Hair follicle dermal papilla cell (primary cell): ENCODE data around the gene C1QTNF5. TPM values are rescaled to one million over a fixed set of nuclear protein-coding genes. Genes with fewer than 3 reads are reported as not detected.

ENCODE experiments used
- small RNA-seq: library from RNA; depleted of rRNA; stranded (forward); fragments of <200 nt; gene quantifications from one replicate; pipeline ENCODE3, GENCODE V24; 2012
- total RNA-seq: library from RNA; depleted of rRNA; stranded (reverse); fragments of >200 nt; gene quantifications from 2 replicates; pipeline ENCODE4 v1.2.3, GENCODE V29; 2012

C1QTNF5 gene, protein sequence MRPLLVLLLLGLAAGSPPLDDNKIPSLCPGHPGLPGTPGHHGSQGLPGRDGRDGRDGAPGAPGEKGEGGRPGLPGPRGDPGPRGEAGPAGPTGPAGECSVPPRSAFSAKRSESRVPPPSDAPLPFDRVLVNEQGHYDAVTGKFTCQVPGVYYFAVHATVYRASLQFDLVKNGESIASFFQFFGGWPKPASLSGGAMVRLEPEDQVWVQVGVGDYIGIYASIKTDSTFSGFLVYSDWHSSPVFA
- total RNA-seq = 28.6 and 30.8 TPM in 2 replicates

DNA sequence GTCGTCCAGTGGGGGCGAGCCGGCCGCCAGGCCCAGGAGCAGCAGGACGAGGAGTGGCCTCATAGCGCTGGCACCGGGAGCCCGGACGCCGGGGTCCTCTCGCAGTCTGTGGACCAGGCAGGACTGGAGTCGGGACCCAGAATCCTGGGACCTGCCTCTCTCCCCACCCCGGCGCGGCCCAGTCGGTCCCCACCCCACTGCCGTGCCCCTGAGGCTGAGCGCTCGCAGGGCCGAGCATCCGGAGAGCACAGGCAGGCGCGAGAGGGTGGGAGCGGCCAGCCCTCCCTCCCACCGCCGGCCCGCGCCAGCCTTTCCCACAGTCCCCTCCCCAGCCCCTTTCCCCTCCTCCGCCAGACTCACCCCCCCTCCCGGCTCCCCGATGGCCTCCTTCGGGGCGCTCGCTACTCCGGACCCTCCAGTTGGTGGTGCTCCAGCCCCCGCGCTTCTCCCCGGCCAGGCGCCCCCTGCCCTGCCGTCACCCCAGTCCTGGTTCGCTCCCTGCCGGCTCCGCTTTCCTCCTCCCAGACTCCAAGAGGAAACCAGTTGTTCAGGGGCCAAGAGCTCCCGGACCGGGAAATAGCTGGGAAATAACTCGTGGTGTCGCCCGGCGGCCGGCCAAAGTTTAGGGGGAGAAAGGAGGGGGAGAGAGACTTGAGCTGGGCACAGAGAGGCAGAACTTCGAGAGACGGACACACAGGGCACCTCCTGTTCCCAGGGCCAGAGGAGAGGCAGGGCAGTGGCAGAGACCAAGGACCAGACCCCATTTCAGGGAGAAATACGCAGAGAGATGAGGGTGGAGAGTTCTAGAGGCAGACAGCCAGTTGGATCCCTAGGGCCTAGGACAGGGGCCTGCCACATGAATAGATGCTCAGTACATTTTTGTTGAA lies at the start of gene C1QTNF5:
Gene C1QTNF5, minus strand, starts transcription at position 549 of the 887 bp plus-strand sequence. Its CDS starts 486 bp downstream, at position 63.

DNA sequence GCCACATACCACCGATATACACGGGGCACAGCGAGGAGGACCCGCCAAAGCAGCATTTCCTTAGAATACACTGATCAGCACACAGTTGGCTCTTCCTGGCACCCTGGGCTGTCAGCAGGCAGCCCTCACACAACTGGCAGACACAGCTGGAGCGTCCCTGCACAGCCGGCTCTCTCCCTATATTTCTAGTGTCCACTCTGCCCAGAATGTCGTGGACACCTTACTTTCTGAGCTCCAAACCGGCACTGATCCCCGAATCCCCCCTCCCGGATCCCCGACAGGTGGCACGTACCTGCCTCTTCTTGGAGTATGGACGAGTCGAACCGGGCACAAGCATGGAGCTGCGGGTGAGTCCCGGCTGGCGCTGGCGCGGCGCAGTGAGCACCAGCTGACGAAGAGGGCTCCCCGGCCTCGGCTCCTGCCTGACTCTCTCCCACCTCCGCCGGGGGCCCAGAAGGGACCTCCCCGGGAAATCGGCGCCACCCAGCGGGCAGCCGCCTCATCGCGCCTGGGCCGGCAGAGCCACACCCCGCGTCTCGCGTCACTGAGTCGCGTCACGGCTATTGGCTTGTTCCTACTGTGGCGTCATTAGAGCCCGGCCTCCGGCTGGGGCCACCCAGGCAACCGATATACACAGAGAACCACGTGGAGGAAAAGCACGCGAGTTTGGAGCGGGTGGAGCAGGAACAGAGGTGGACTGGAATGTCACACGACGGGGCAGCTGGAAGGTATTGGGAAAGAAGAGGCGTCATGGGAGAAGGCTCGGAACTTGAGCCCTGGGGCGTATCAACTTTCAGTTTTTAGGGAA lies 40.7 kb upstream of the C1QTNF5 start, which contains the start of gene USP2:
Gene USP2, minus strand, starts transcription at position 510 of the 808 bp plus-strand sequence. CDS start 8,210 bp downstream, outside the sequence.

DNA sequence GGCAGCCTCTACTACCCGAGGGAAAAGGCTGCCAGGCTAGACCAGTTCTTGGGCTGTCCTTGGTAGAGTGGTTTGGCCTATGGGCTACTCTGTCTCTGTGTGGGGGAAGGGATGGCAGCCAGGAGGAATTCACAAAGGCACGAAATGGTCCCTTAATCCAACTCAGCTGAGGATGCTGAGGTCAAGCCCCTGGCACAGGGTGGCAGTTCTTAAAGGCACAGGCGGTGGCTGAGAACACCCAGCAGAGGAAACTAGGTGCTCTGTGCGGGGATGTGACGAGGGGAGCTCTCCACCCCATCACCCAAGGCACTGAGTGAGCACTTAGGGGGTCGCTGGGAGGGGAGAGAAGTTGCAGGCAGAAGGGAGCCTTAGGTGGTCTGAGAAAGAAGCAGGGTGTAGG lies 5.9 kb upstream of the C1QTNF5 start, which contains the start of gene MFRP:
Gene MFRP, minus strand, starts transcription at position 101 of the 400 bp plus-strand sequence. CDS start 192 bp downstream, outside the sequence.

DNA sequence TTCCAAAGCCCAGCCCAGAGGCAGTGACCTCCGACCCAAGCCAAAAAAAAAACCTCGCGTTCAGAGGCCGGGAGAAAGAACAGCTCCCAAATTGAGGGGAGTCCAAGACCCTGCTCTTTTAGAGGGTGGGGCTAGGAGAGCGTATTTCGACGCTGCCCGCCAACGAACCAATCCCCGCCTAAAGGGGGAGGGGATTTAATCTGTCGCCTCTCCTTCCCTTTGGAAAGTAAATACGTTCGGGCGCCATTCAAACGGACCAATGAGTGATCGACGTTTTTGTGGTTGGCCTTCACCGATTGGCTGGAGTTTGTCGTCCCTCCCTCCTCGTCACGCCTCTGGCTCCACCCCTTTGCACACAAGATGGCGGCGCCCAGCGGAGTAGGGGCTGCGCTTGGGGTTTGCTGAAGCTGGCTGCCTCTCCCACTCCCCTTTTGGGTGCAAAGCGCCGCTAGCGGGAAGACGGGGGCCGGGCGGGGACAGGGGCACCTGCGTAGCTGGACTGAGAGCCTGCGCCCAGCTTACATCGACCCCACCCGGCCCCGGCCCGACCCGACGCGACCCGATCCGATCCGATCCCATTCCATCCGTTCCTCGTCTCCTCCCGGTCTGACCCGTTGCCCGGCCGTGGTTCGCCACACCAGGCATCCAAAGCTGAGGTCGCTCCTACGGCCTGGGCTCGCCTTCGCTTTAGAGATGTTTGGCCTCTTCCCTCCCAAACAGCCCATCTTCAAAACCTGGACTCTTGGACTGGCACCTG lies 6.3 kb downstream of the C1QTNF5 start, which contains the start of gene RNF26:
Gene RNF26, plus strand, starts transcription at position 354 of the 757 bp plus-strand sequence. CDS start 596 bp downstream, outside the sequence.

DNA sequence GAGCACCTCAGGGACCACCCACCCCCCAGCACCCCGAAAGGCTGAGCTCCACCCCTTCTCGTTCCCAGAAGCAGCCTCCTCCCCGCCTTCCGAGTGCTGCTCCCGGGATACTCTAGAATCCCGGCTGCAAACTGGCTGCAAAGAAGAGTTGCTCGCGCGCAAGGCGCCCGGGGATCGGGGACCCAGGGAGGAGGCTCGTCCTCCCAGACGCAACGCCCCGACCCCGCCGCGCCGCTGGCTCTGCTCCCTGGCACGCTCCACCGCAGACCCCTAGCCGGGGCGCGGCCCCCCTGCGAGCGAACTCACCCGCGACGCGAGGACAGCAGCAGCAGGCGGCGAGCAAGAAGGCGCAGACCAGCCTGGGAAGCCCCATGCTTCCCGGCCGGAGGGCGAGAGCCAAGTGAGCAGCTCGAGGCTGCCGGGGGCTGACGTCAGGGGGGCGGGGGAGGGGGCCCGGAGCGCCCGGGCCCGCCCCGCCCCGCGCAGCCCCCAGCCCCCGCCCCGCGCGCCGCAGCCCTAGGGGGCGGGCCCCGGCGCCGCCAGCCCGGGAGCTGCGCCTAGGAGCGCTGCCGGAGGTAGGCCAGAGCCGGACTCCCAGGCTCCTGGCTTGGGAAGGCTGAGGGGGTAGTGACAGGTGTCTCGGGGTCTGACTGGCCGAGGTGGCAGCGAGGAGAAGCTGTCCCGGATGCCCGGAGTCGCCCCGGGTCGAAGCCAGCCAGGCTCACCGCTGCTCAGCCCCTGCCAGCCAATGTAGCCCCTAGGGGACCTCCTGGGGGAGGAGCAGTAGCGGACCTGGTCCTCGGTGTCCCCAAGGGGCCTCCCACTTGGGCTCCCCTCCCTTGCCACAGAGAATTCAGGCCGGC lies 23.7 kb downstream of the C1QTNF5 start, which contains the start of gene MCAM:
Gene MCAM, minus strand, starts transcription at position 402 of the 863 bp plus-strand sequence. Its CDS starts 29 bp downstream, at position 373.

Small RNA genes within 50 kb of the gene (small RNA-seq; reads per million reads assigned to genes)
- gene RF01225 (not detected), gene RNU6-262P (not detected)

Other genes starting within 250 kb of the C1QTNF5 start
- gene DPAGT1, start 239.0 kb downstream of the C1QTNF5 start, total RNA-seq = 15.1 and 20.1 TPM in 2 replicates
- 2.8 and 4.4 TPM in 2 replicates for gene C2CD2L, start 233.5 kb downstream of the C1QTNF5 start, total RNA-seq
- gene HINFP, start 219.3 kb downstream of the C1QTNF5 start, total RNA-seq = 18.0 and 25.3 TPM in 2 replicates
- gene ABCG4, start 191.8 kb downstream of the C1QTNF5 start, total RNA-seq = 0.12 and 0.32 TPM in 2 replicates
- gene NLRX1, start 172.2 kb downstream of the C1QTNF5 start, total RNA-seq = 27.7 and 28.7 TPM in 2 replicates
- not detected in 2 replicates for gene NHERF4, start 155.4 kb downstream of the C1QTNF5 start, total RNA-seq
- gene CBL, start 134.5 kb downstream of the C1QTNF5 start, total RNA-seq = 12.5 and 16.2 TPM in 2 replicates
- 20.0 and 60.7 TPM in 2 replicates for gene MCAM, start 23.8 kb downstream of the C1QTNF5 start, total RNA-seq
- 3.5 and 4.1 TPM in 2 replicates for gene RNF26, start 6.4 kb downstream of the C1QTNF5 start, total RNA-seq
- gene MFRP, start 5.8 kb upstream of the C1QTNF5 start, total RNA-seq = under 0.01 and 0.12 TPM in 2 replicates
- gene USP2, start 40.8 kb upstream of the C1QTNF5 start, total RNA-seq = 0.24 and 0.32 TPM in 2 replicates
- gene THY1, start 82.3 kb upstream of the C1QTNF5 start, total RNA-seq = 344 and 455 TPM in 2 replicates